ENCODE data around the gene WDFY1. TPM values are rescaled to one million over a fixed set of nuclear protein-coding genes. Genes with fewer than 3 reads are reported as not detected.

WDFY1 gene
- total RNA-seq, 2 experiments from 2014 or later, result 58.8 to 59.1 TPM

GRCh38 chr2:223934870-223935269, 10.3 kb downstream of the WDFY1 start:
- Mint-ChIP-seq H3K36me3 (peaks cover 20% of the 10 kb centered on the region), H3K4me3 (no peak overlapping the region), H3K4me1 (peaks cover 55% of the 10 kb centered on the region), H3K27me3 (no peaks in the 10 kb centered on the region), H3K27ac (no peak overlapping the region), H3K9me3 (no peaks in the 10 kb centered on the region)
- ATAC-seq (ENCODE audit: low read depth) (no peak), DNase-seq (no peak)
- POLR2A ChIA-PET, result no interaction called here

GRCh38 chr2:223932816-223933800, 12.0 kb downstream of the WDFY1 start:
- Mint-ChIP-seq H3K27ac (peak overlapping the region; percentile 4), H3K9me3 (no peaks in the 10 kb centered on the region), H3K4me3 (no peak overlapping the region), H3K36me3 (peaks cover 12% of the 10 kb centered on the region), H3K4me1 (peaks cover 55% of the 10 kb centered on the region), H3K27me3 (no peaks in the 10 kb centered on the region)
- POLR2A ChIA-PET, result interaction anchor here (0.6 kb wide), 1 partner anchor 9 kb away, joined by 3 read pairs; no protein-coding TSS in a partner anchor
- DNase-seq, result no peak
- no peak for ATAC-seq (ENCODE audit: low read depth)

GRCh38 chr2:223930103-223930976, 14.8 kb downstream of the WDFY1 start:
- peak; percentile 23 for ATAC-seq (ENCODE audit: low read depth)
- peaks cover 4% of the 10 kb centered on the region for H3K9me3 Mint-ChIP-seq

GRCh38 chr2:223929571-223930102, 15.5 kb downstream of the WDFY1 start:
- H3K9me3 Mint-ChIP-seq, result peaks cover 4% of the 10 kb centered on the region
- H3K4me1 Mint-ChIP-seq, result peaks cover 37% of the 10 kb centered on the region
- peak overlapping the region; percentile 69 for H3K27ac Mint-ChIP-seq
- POLR2A ChIA-PET, result interaction anchor here (0.6 to 1.4 kb wide), 3 partner anchors 16 to 31 kb away, joined by 3 to 5 read pairs (median 4); partner anchors contain the start of gene WDFY1
- H3K36me3 Mint-ChIP-seq, result peaks cover 25% of the 10 kb centered on the region
- H3K27me3 Mint-ChIP-seq, result no peaks in the 10 kb centered on the region
- H3K4me3 Mint-ChIP-seq, result peak overlapping the region; percentile 68
- DNase-seq (no peak), ATAC-seq (ENCODE audit: low read depth) (peak; percentile 88)

More at GRCh38 chr2:223930103-223930976, 14.8 kb downstream of the WDFY1 start:
- POLR2A ChIA-PET, result interaction anchor here (0.7 to 1.4 kb wide), 3 partner anchors 15 to 20 kb away, joined by 3 to 5 read pairs (median 4); partner anchors contain the start of gene WDFY1
- Mint-ChIP-seq H3K27ac (peak overlapping the region; percentile 69), H3K27me3 (no peaks in the 10 kb centered on the region), H3K36me3 (peaks cover 25% of the 10 kb centered on the region), H3K4me1 (peaks cover 41% of the 10 kb centered on the region), H3K4me3 (peak overlapping the region; percentile 68)
- no peak for DNase-seq

- DNase-seq (no peak), ATAC-seq (ENCODE audit: low read depth) (no peak)
- Mint-ChIP-seq H3K4me1 (peaks cover 33% of the 10 kb centered on the region), H3K36me3 (peaks cover 25% of the 10 kb centered on the region), H3K9me3 (peaks cover 4% of the 10 kb centered on the region), H3K27ac (no peak overlapping the region), H3K4me3 (peak overlapping the region; percentile 26), H3K27me3 (no peaks in the 10 kb centered on the region)
- POLR2A ChIA-PET, result no interaction called here
Measured at GRCh38 chr2:223928113-223929006, 16.8 kb downstream of the WDFY1 start.

- Mint-ChIP-seq H3K4me3 (no peak overlapping the region), H3K9me3 (peaks cover 4% of the 10 kb centered on the region), H3K4me1 (peaks cover 27% of the 10 kb centered on the region), H3K36me3 (peaks cover 30% of the 10 kb centered on the region), H3K27me3 (no peaks in the 10 kb centered on the region), H3K27ac (no peak overlapping the region)
- ATAC-seq (ENCODE audit: low read depth) (no peak), DNase-seq (no peak)
- POLR2A ChIA-PET, result no interaction called here
Measured at GRCh38 chr2:223925106-223925505, 20.0 kb downstream of the WDFY1 start.

- Mint-ChIP-seq H3K4me1 (peaks cover 18% of the 10 kb centered on the region), H3K4me3 (no peak overlapping the region), H3K9me3 (peaks cover 4% of the 10 kb centered on the region), H3K27ac (no peak overlapping the region), H3K27me3 (no peaks in the 10 kb centered on the region), H3K36me3 (peaks cover 28% of the 10 kb centered on the region)
- POLR2A ChIA-PET, result interaction anchor here (0.6 kb wide), 1 partner anchor 64 kb away, joined by 3 read pairs; no protein-coding TSS in a partner anchor
- DNase-seq, result no peak
- no peak for ATAC-seq (ENCODE audit: low read depth)
Measured at GRCh38 chr2:223923976-223924375, 21.2 kb downstream of the WDFY1 start.

- Mint-ChIP-seq H3K4me1 (peaks cover 9% of the 10 kb centered on the region), H3K4me3 (no peak overlapping the region), H3K36me3 (peaks cover 22% of the 10 kb centered on the region), H3K9me3 (no peaks in the 10 kb centered on the region), H3K27me3 (no peaks in the 10 kb centered on the region), H3K27ac (no peak overlapping the region)
- DNase-seq (no peak), ATAC-seq (ENCODE audit: low read depth) (no peak)
- POLR2A ChIA-PET, result no interaction called here
Measured at GRCh38 chr2:223922308-223922707, 22.8 kb downstream of the WDFY1 start.

GRCh38 chr2:223921204-223921603, 23.9 kb downstream of the WDFY1 start:
- H3K27me3 Mint-ChIP-seq, result no peaks in the 10 kb centered on the region
- no peak for DNase-seq
- H3K27ac Mint-ChIP-seq, result no peak overlapping the region
- H3K36me3 Mint-ChIP-seq, result peaks cover 22% of the 10 kb centered on the region
- no peak for ATAC-seq (ENCODE audit: low read depth)
- no peaks in the 10 kb centered on the region for H3K9me3 Mint-ChIP-seq
- peaks cover 9% of the 10 kb centered on the region for H3K4me1 Mint-ChIP-seq
- no peak overlapping the region for H3K4me3 Mint-ChIP-seq
- POLR2A ChIA-PET, result interaction anchor here (1.6 kb wide), 1 partner anchor 24 kb away, joined by 3 read pairs; the partner anchor contains the start of gene WDFY1

- Mint-ChIP-seq H3K27ac (no peak overlapping the region), H3K36me3 (peaks cover 20% of the 10 kb centered on the region), H3K4me3 (no peak overlapping the region), H3K27me3 (no peaks in the 10 kb centered on the region), H3K4me1 (peaks cover 9% of the 10 kb centered on the region), H3K9me3 (no peaks in the 10 kb centered on the region)
- DNase-seq (no peak), ATAC-seq (ENCODE audit: low read depth) (no peak)
- POLR2A ChIA-PET, result interaction anchor here (1.6 kb wide), 1 partner anchor 25 kb away, joined by 3 read pairs; the partner anchor contains the start of gene WDFY1
Measured at GRCh38 chr2:223920109-223920508, 25.0 kb downstream of the WDFY1 start.

- DNase-seq, result no peak
- Mint-ChIP-seq H3K36me3 (peaks cover 21% of the 10 kb centered on the region), H3K4me3 (no peak overlapping the region), H3K27ac (no peak overlapping the region), H3K27me3 (no peaks in the 10 kb centered on the region), H3K9me3 (no peaks in the 10 kb centered on the region), H3K4me1 (peaks cover 9% of the 10 kb centered on the region)
- POLR2A ChIA-PET, result no interaction called here
- no peak for ATAC-seq (ENCODE audit: low read depth)
Measured at GRCh38 chr2:223918671-223919134, 26.4 kb downstream of the WDFY1 start.

Data from activated naive CD8-positive, alpha-beta T cell treated with anti-CD3 and anti-CD28 coated beads, Interleukin-2, amount 10 ng/mL, durations not matched to agents 7 days and 5 days (primary cell).